Placental pericyte (primary cell): Measurements from ENCODE around the gene DOC2A. TPM values are rescaled to one million over a fixed set of nuclear protein-coding genes. Genes with fewer than 3 reads are reported as not detected.

Source experiments
- total RNA-seq: library from RNA; depleted of rRNA; stranded (reverse); fragments of >200 nt; gene quantifications from 2 replicates; pipeline ENCODE4 v1.2.3, GENCODE V29; 2012

DOC2A gene
- total RNA-seq = 0.14 TPM in 1 of 2 replicates, not detected in the other

DNA sequence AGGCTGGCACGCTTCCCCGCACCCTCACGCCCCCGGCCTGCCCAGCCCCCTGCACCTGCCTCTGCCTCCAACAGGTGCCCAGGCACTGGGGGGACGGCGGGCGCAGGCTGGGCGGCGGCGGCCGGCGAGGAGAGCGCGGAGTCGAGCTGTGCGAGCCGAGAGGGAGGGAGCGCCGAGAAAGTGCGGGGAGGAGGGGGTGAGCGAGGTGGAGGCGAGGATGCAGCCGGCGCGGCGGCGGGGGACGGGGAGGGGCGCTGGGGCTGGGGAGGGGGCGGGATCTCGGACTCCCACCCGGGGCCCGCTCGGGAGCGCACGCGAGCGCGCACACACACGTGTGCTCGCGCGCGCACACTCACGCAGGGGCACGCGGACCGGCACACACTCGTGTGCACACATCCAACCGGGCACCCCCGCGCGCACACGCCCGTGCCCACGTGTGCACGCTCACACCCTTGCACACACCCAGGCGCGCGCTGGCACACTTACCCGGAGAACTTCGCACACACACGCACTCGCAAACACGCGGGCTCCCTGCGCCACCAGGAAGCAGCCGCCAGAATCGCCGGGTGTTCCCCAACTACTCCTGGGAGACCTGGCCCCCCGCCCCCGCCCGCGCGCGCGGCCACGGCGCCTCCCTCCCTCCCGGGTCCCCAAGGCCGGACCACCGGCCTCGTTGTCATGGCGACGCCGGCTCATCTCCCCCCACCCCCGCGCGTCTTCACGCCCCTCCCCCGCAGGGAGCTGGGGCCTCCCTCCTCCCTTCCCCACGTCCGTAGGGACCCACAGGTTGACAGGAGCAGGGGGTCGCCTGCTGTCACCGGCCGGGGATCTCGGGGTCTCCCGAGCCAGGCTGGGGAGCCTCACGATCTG is at the start of gene DOC2A:
Gene DOC2A (minus strand): TSS at position 184 of the 870 bp plus-strand sequence. CDS start 805 bp downstream, outside the sequence.

DNA sequence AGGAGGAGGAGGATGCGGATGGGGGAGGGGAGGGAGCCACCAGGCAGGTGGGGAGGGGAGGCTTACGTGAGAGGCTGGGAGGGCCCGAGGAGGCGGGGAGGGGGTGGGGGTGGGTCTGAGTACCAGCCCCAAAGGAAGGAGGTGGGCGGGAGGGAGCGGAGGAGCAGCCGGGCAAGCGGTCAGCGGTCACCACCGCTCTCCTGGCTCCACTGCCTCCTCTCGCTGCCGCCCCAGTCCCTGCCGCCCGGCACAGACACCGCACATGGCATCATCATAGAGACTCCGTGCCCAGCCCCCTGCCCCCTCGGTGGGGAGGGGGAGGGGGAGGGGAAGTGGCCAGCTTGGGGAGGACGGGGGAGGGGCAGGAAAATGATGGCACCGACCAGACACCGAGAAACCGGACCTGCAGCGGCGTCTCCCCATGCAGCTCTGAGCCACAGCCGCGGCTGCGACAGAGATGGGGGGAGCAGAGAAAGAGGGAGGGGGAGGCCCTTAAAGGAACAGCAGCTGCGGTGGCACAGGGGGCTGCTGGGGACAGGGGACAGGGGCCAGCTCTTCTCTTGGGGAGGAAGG is 20.1 kb upstream of the DOC2A start, which contains the start of gene TLCD3B:
Gene TLCD3B (minus strand): TSS at position 431 of the 573 bp plus-strand sequence. CDS start 744 bp downstream, outside the sequence.

DNA sequence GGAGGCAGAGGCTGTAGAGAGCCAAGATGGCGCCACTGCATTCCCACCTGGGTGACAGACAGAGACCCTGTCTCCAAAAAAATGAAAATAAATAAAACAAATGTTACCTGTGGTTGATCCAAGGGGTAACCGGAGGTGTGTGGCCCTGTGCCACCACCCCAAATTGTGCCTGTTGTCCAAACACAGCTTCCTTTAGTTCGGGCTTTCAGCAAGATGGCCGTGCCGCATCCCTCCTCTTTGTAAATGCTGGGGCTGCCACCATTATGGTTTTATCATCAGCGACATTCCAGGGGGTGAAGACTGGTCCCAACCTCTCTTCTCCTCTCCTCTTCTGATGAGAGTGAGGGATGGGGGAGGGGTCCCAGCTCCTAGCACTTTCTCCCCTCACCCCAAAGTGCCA is 12.1 kb upstream of the DOC2A start, which contains the start of gene C16orf92:
Gene C16orf92 (plus strand): TSS at position 312 of the 400 bp plus-strand sequence. CDS start 143 bp downstream, outside the sequence.

GRCh38 chr16:29995911-29996765 is 14.7 kb downstream of the DOC2A start, which contains the start of gene INO80E:
Gene INO80E, plus strand, starts transcription at chr16:29996241. Its CDS starts 70 bp downstream, at chr16:29996311.

DNA sequence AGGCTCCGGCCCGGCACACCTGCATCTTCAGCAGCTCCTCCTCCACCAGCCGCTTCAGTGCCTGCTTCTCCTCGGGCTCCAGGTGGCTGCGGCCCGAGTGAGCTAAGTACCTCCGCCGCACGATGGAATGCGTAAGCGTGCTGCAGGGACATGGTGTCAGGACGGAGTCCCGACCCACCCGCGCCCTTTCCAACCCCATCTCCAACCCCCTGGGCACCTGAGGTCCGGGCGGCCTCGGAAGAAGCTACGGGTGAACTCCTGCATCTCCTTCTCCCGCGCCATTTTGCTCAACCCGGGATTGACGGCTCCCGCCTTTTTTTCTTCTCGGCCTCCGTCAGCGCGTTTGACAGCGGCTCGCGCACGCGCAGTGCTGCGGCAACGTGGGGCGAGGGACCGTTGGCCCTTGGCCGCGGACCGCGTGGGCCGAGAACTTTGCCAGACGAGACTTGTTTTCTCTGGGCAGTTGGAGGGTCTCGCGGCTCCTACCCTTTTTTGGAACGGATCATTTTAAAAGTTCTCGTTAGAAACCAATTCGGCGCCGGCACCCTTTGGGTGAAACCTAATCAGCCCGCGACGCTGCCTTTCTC is 15.4 kb downstream of the DOC2A start, which contains the start of gene HIRIP3:
Gene HIRIP3 (minus strand): TSS at position 294 of the 587 bp plus-strand sequence. CDS start 12 bp downstream, at position 282.

GRCh38 chr16:29973384-29974246 is 37.2 kb downstream of the DOC2A start, which contains the start of gene TAOK2:
Gene TAOK2, plus strand, starts transcription at chr16:29973868. Its CDS starts 3,905 bp downstream, at chr16:29977773.

GRCh38 chr16:29961479-29962343 is 49.1 kb downstream of the DOC2A start, which contains the start of gene TMEM219:
Gene TMEM219, plus strand, starts transcription at chr16:29962079. Its CDS starts 1,065 bp downstream, at chr16:29963144.

Other genes with a start within 250 kb of the DOC2A start
- not detected in 2 replicates for gene ZG16, start 232.8 kb downstream of the DOC2A start, total RNA-seq
- 4.6 and 94.6 TPM in 2 replicates for gene KIF22, start 220.3 kb downstream of the DOC2A start, total RNA-seq
- 176 and 280 TPM in 2 replicates for gene MAZ, start 204.5 kb downstream of the DOC2A start, total RNA-seq
- 0.44 and 3.6 TPM in 2 replicates for gene PRRT2, start 198.8 kb downstream of the DOC2A start, total RNA-seq
- gene PAGR1, start 194.9 kb downstream of the DOC2A start, total RNA-seq = 24.1 and 33.4 TPM in 2 replicates
- 159 and 453 TPM in 2 replicates for gene MVP, start 190.6 kb downstream of the DOC2A start, total RNA-seq
- gene CDIPT, start 147.8 kb downstream of the DOC2A start, total RNA-seq = 89.6 and 117 TPM in 2 replicates
- 7.3 and 17.7 TPM in 2 replicates for gene SEZ6L2, start 111.5 kb downstream of the DOC2A start, total RNA-seq
- gene ASPHD1, start 110.5 kb downstream of the DOC2A start, total RNA-seq = 2.3 and 9.2 TPM in 2 replicates
- gene KCTD13, start 84.8 kb downstream of the DOC2A start, total RNA-seq = 13.1 and 20.5 TPM in 2 replicates
- 61.1 and 83.6 TPM in 2 replicates for gene TMEM219, start 48.9 kb downstream of the DOC2A start, total RNA-seq
- 47.7 and 86.2 TPM in 2 replicates for gene TAOK2, start 37.2 kb downstream of the DOC2A start, total RNA-seq
- 6.8 and 12.6 TPM in 2 replicates for gene HIRIP3, start 15.4 kb downstream of the DOC2A start, total RNA-seq
- gene INO80E, start 14.8 kb downstream of the DOC2A start, total RNA-seq = 26.7 and 54.7 TPM in 2 replicates
- not detected in 2 replicates for gene C16orf92, start 12.2 kb upstream of the DOC2A start, total RNA-seq
- gene TLCD3B, start 20.2 kb upstream of the DOC2A start, total RNA-seq = 0.43 TPM in 1 of 2 replicates, not detected in the other
- gene ALDOA, start 54.7 kb upstream of the DOC2A start, total RNA-seq = 891 and 1,194 TPM in 2 replicates
- gene PPP4C, start 65.0 kb upstream of the DOC2A start, total RNA-seq = 265 and 320 TPM in 2 replicates
- gene TBX6, start 80.9 kb upstream of the DOC2A start, total RNA-seq = 0.14 TPM in 1 of 2 replicates, not detected in the other
- gene YPEL3, start 85.2 kb upstream of the DOC2A start, total RNA-seq = 6.3 and 20.6 TPM in 2 replicates
- 0.66 and 1.7 TPM in 2 replicates for gene GDPD3, start 102.5 kb upstream of the DOC2A start, total RNA-seq
- gene MAPK3, start 112.2 kb upstream of the DOC2A start, total RNA-seq = 39.7 and 43.8 TPM in 2 replicates
- gene CORO1A, start 172.6 kb upstream of the DOC2A start, total RNA-seq = 2.0 and 3.3 TPM in 2 replicates
- gene BOLA2B, start 182.6 kb upstream of the DOC2A start, total RNA-seq = 111 and 157 TPM in 2 replicates
- gene SLX1A, start 182.8 kb upstream of the DOC2A start, total RNA-seq = 36.4 and 42.2 TPM in 2 replicates
- 2.8 and 4.9 TPM in 2 replicates for gene SULT1A3, start 188.2 kb upstream of the DOC2A start, total RNA-seq
- gene NPIPB13, start 237.5 kb upstream of the DOC2A start, total RNA-seq = 0.29 and 1.1 TPM in 2 replicates